K562 (cell line): ENCODE data around the gene KIF3B. TPM values are rescaled to one million over a fixed set of nuclear protein-coding genes. Genes with fewer than 3 reads are reported as not detected.
A peak's percentile ranks its signal among the peaks of the same experiment; 100 is the strongest.

Experiments
- GTF2A2 ChIP-seq: IDR thresholded peaks from 2 replicates; pipeline ENCODE4 v1.6.1; 2016; ENCODE audit warnings: mild to moderate bottlenecking, missing genetic modification characterization, missing compliant biosample characterization
- HDAC8 ChIP-seq: fragments of 450-650 bp; IDR thresholded peaks from 2 replicates; pipeline ENCODE4 v1.6.1; 2016; ENCODE audit warnings: mild to moderate bottlenecking, missing genetic modification characterization, moderate library complexity, missing compliant biosample characterization
- HDGF ChIP-seq: fragments of 450-650 bp; IDR thresholded peaks from 2 replicates; pipeline ENCODE4 v1.6.1; 2016
- HMBOX1 ChIP-seq: sonication (generic); IDR thresholded peaks from 2 replicates; pipeline ENCODE4 v1.6.1; 2016
- KLF13 ChIP-seq: fragments of 450-650 bp; IDR thresholded peaks from 2 replicates; pipeline ENCODE4 v1.6.1; 2016; ENCODE audit warnings: missing genetic modification characterization, low read depth, mild to moderate bottlenecking, missing compliant biosample characterization, moderate library complexity, borderline replicate concordance
- NR0B1 ChIP-seq: fragments of 450-650 bp; IDR thresholded peaks from one replicate; pipeline ENCODE4 v1.6.1; 2018; ENCODE audit warnings: mild to moderate bottlenecking, moderate library complexity; ENCODE audit not compliant: partially characterized antibody
- PHF8 ChIP-seq: fragments of 200-600 bp; sonication (generic); IDR thresholded peaks from 2 replicates; pipeline ENCODE4 v1.6.1; 2012; ENCODE audit warnings: mixed run types, mild to moderate bottlenecking, inconsistent platforms, low read length, moderate library complexity, borderline replicate concordance
- RNF219 ChIP-seq: fragments of 250-450 bp; sonication (Bioruptor Pico); IDR thresholded peaks from 2 replicates; pipeline ENCODE4 v1.5.0; 2022; ENCODE audit warnings: mild to moderate bottlenecking
- SRF ChIP-seq, 2 experiments: fragments of 250-450, 450-650 bp in 1 of 2; sonication (Bioruptor Pico) in 1 of 2; sonication (generic) in 1 of 2; formaldehyde crosslinking; IDR thresholded peaks; 2 replicates each; pipeline versions ENCODE4 v1.5.0 to v1.5.1; 2020 to 2022; ENCODE audit warnings: mild to moderate bottlenecking in 1 of 2, missing genetic modification reagents in 1 of 2
- THAP7 ChIP-seq: fragments of 250-450 bp; sonication (Bioruptor Pico); IDR thresholded peaks from 2 replicates; pipeline ENCODE4 v1.5.0; 2021
- TOE1 ChIP-seq, 2 experiments: fragments of 450-650 bp in 1 of 2; sonication (generic) in 1 of 2; formaldehyde crosslinking in 1 of 2; IDR thresholded peaks; 2 replicates each; pipeline versions ENCODE4 v1.7.1 to v1.8.0; 2016 to 2022; ENCODE audit warnings: borderline replicate concordance in 2 of 2, mild to moderate bottlenecking in 2 of 2, antibody characterized with exemption in 1 of 2, inconsistent platforms in 1 of 2, low read depth in 1 of 2, missing genetic modification reagents in 1 of 2, moderate library complexity in 1 of 2
- USF1 ChIP-seq: sonication (generic); formaldehyde crosslinking; IDR thresholded peaks from 2 replicates; pipeline ENCODE4 v1.9.0; 2022; ENCODE audit warnings: mild to moderate bottlenecking, missing genetic modification reagents
- ZBTB2 ChIP-seq: fragments of 450-650 bp; IDR thresholded peaks from 2 replicates; pipeline ENCODE4 v1.6.1; 2016; ENCODE audit warnings: antibody characterized with exemption
- ZBTB49 ChIP-seq: sonication (generic); formaldehyde crosslinking; IDR thresholded peaks from 2 replicates; pipeline ENCODE4 v1.8.0; 2022; ENCODE audit warnings: missing genetic modification reagents, mild to moderate bottlenecking, borderline replicate concordance
- ZKSCAN1 ChIP-seq: fragments of 150-350 bp; IDR thresholded peaks from 2 replicates; pipeline ENCODE4 v1.6.1; 2016; ENCODE audit warnings: low read depth, low read length
- ZKSCAN3 ChIP-seq: fragments of 250-450 bp; sonication (Bioruptor Pico); IDR thresholded peaks from 2 replicates; pipeline ENCODE4 v1.4.0; 2020
- polyA plus RNA-seq, 8 experiments: library from polyadenylated mRNA; depleted of rRNA in 4 of 8; stranded (reverse) in 5 of 8; unstranded in 3 of 8; fragments of >200 nt; fragmentation: Nextera tagmentation in 2 of 8; fragmentation: Illumina TruSeq in 1 of 8; extraction: Ambion mirVana in 2 of 8; extraction: Trizol in 1 of 8; gene quantifications; 2 replicates each; pipeline versions ENCODE4 v1.2.1 to v1.2.3, GENCODE V29; 2011 to 2014; ENCODE audit warnings: inconsistent platforms in 1 of 8, missing spikeins in 1 of 8
- total RNA-seq, 7 experiments: library from RNA; depleted of rRNA in 6 of 7; stranded (reverse); fragments of >200 nt in 6 of 7; fragmentation: Illumina TruSeq in 2 of 7; extraction: Trizol in 2 of 7; gene quantifications; 2 replicates each; pipeline versions ENCODE4 v1.2.1 to v1.2.3, GENCODE V29; 2011 to 2021; ENCODE audit warnings: low replicate concordance in 1 of 7

KIF3B gene
- total and polyA plus RNA-seq, 9 of the 15 experiments (the other 6 are each of a cell fraction or from before 2014, with no cell fraction given): 2.9 to 12.3 (median 8.6) TPM

- no peak for TF ChIP-seq NR0B1
- no peak for TF ChIP-seq KLF13
- no peak for TF ChIP-seq USF1 (CRISPR knock-in tag)
- no peak for TF ChIP-seq PHF8
- TF ChIP-seq THAP7 (CRISPR knock-in tag): no peak
- no peak for TF ChIP-seq ZBTB49
- no peak for TF ChIP-seq HDGF
- TF ChIP-seq RNF219: no peak
- TF ChIP-seq ZKSCAN1: no peak
- no peak for TF ChIP-seq HDAC8 (tag)
- TF ChIP-seq TOE1 (IDR thresholded peaks at IDR 0.05; ENCODE audit: borderline replicate concordance): no peak
- TF ChIP-seq TOE1 (CRISPR knock-in tag; IDR thresholded peaks at IDR 0.05; ENCODE audit: borderline replicate concordance, low read depth): no peak
- TF ChIP-seq GTF2A2 (tag): no peak
- TF ChIP-seq ZBTB2: no peak
- TF ChIP-seq SRF (CRISPR knock-in tag; IDR thresholded peaks at IDR 0.05): no peak
- TF ChIP-seq HMBOX1: peak; percentile 55; the same call in 1 of the 2 replicates
- no peak for TF ChIP-seq ZKSCAN3
Measured at GRCh38 chr20:32333181-32333987, 55.9 kb downstream of the KIF3B start (continued).
